ENCODE measurements around the gene TMEM238.

Gene TMEM238

DNA sequence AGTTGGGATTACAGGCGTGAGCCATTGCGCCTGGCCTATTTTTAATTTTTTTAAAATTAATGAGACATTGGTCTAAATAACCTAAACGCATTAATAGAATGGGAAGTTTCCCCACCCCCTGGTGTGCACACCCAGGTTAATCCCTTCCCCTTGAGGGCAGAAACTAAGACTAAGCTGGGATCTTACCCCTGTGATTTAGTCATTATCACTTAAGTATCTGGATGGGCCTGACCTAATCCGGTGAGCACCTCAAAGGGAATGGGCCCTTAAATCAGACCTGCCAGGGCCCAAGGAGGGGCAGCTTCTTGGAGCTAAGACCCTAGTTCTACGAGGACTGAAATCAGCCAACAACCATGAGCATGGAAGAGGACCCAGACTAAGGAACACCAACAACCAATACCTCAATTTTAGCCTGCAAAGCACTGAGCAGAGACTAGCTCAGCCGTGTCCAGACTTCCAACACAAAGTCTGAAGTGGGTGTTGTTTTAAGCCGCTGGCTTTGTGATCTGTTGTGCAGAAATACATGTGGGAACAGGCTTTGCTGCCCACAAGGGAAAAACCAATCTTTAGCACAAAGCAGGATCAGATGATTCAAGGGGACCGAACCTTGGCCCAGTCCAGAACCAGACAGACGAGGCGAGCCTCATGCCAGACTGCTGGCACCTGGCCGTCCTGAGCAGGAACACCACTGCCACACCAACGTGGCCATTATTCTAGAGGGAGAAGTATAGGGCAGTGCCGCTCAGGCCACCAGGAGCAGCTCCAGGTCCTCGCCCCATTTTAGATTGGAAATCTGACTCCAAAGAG, 16.4 kb upstream of the TMEM238 start:
- DNase-seq: no peak

DNA sequence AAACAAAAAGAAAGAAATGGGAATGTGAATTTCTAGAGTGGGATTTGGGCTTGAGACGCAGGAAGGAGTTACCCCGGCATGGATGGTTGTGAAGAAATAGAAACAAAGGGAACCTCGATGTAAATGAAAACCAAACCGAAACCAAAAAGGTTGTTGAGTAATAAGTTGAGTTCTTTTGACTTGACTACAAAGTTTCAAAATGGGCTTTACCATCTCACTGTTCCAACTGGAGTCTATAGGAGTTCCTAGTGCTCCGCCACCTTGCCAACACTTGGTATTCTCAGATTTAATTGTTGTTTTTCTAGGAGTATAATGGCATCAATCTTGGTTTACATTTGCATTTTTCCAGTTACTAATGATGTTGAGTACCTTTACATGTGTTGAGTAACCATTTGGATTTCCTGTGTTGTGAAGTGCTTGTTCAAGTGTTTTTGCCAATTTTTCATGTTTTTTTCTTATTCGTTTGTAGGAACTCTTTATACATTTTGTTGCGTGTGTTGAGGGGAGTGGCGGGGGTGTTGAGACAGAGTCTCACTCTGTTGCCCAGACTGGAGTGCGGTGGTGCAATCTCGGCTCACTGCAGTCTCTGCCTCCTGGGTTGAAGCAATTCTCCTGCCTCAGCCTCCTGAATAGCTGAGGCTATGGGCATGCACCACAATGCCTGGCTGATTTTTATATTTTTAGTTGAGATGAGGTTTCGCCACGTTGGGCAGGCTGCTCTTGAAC, 14.3 kb upstream of the TMEM238 start:
- DNase-seq: no peak

DNA sequence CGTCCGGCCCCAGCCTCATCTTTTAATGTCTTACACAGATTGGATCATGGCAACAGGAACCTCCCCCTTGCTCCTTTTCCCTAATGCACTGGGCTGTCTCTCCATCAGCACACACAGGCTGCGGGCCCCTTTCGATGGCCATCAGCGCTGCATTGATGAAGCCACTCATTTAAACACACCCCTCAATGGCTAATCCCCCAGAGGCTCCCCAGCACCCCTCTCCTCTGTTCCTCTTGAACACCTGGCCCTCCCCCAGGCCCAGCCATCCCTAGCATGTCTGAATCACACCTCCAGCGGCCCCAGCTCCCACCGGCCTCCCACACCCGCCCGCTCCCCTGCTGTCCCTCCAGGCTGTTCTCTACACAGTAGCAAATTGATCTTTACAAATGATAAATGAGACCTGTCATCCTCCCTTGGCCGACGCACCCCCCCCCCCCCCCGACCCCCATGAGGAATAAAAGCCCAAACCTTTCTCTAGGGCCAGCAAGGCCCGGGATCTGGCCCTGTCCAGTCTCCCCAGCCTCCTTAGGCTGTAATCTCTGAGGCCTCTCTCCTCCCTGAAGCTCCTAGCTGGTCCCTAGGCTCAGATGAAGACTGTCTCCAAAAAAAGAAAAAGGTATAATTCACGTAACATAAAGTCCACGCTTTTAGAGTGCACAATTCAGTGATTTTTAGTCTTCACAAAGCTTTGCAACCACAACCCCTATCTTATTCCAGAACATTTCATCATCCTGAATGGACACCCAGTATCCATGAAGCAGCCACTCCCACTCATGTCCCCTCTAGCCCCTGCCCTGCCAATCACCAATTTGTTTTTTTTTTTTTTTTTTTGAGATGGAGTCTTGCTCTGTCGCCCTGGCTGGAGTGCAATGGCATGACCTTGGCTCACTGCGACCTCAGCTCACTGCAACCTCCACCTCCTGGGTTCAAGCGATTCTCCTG, 9.0 kb upstream of the TMEM238 start:
- DNase-seq: no peak

DNA sequence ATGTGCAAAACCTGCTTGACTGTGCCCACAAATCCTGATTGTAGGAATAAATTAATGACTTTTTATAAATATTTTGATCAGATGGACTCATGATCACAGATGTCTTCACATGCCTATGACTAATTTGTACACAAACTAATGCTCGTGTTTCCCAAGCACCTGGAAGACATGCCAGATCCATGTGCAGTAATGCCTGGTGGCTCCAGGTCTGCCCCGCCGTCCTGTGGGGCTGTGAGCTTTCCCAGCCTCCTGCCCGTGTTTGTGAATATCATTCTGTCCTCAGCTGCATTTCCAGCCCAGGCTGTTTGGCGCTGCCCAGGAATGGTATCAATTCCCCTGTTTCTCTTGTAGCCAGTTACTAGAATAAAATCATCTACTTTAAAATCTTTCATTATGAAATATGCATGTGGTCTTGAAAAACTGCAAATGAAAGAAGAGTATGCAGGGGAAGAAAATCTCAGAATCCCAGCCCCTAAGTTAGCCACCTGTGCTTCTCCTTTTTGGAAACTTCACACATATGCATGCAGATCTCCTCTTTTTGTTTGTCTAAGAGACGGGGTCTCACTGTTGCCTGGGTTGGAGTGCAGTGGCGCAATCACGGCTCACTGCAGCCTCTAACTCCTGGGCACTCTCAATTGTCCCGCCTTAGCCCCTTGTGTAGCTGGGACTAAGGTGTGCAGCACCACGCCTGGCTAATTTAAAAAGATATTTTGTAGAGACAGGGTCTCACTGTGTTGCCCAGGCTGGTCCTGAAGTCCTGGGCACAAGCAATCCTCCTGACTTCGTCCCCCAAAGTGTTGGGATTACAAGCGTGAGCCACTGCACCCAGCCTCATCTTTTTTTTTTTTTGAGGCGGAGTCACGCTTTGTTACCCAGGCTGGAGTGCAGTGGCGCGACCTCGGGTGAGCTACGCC, 7.9 kb upstream of the TMEM238 start:
- no peak for DNase-seq

DNA sequence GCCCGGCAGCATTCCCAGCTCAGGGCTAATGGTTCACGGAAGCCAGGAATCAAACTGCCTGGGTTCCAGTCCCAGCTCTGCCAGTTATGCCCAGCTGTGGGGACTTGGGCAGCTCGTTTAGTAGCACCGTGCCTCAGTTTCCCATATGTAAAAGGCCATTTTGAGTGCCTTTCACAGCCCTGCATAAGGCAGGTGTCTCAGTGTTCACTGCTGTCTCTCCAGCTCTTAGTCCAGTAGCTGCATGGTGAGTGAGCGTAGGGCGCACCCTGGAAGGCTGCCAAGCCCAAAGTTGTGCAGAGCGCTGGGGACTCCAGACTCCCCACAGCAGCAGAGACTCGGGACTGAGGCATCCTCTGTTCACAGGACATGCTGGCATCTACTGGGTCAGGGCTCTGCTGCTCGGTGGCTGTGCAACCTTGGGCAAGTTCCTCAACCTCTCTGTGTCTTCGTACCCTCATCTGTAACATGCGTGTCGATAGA, 7.1 kb upstream of the TMEM238 start:
- no peak for DNase-seq

DNA sequence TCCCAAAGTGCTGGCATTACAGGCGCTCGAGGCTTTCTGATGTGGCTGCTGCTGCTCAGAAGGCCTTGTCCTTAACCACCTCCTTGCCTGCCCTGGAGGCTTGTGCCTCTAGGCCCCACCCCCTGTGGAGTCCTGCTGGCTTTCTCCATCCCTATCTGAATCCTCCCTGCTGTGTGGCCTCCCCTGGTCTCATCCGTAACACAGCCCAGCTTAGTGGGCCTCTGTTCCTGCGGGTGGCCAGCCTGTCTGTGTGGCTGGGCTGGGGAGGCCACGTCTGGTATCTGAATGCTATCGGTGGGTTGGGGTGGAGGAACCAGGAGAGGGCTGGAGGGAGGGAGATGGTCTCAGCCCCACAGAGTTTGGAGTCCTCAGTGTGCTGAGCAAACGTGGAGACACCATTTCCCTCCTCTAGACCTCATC, 6.4 kb upstream of the TMEM238 start:
- no peak for DNase-seq

DNA sequence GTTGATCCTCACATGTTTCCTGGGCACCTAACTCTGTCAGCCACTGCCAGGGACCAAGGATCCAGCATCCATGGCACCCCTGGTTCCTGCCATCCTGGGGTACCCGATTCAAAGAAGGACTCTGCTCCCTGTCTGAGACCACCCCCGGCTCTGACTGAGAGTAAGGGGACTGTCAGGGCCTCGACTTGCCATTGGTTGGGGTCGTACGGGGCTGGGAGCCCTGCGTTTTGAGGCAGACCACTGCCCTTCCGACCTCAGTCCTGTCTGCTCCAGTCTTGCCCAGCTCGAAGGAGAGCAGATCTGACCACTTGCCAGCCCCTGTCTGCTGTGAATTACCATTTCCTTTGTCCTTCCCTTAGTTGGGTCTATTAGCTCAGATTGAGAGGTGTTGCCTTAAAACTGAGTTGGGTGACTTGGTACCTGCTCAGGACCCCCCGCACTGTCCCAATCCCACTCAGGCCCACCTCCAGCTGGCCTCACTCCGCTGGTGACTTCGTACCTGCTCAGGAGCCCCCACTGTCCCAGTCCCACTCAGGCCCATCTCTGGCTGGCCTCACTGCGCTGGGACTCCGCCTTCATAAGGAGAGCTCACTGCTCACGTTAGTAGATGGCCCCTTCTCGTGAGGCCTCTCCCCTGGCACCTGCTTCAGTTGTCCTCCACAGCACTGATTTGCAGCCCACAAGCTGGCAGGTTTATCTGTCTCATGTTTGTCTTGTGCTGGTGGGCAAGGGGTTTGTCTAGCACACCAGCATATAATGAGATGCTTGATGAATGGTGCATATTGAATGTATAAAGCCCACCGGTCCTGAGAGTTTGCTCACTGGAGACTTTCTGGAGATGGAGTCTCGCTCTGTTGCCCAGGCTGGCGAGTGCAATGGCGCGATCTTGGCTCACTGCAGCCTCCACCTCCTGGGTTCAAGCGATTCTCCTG, 5.6 kb upstream of the TMEM238 start:
- no peak for DNase-seq

DNA sequence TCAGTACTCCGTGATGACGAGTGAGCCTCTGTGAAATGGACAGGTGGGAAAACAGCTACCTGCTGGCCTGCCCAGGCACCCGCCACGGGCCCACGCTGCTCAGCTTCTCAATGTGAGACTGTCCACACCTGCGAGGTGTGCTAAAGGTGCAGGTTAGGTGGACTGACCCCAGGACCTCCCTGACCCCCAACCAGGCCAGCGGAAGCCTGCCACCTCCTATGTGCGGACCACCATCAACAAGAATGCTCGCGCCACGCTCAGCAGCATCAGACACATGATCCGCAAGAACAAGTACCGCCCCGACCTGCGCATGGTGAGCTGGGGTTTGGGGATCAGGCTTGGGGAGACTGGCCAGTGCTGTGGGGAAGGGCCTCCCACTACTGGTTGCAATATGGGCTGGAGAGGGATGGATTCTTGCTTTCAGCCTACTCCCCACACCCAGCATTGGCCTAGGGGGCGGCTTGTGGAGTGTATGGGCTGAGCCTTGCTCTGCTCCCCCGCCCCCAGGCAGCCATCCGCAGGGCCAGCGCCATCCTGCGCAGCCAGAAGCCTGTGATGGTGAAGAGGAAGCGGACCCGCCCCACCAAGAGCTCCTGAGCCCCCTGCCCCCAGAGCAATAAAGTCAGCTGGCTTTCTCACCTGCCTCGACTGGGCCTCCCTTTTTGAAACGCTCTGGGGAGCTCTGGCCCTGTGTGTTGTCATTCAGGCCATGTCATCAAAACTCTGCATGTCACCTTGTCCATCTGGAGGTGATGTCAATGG, 3.8 kb upstream of the TMEM238 start:
- no peak for DNase-seq

DNA sequence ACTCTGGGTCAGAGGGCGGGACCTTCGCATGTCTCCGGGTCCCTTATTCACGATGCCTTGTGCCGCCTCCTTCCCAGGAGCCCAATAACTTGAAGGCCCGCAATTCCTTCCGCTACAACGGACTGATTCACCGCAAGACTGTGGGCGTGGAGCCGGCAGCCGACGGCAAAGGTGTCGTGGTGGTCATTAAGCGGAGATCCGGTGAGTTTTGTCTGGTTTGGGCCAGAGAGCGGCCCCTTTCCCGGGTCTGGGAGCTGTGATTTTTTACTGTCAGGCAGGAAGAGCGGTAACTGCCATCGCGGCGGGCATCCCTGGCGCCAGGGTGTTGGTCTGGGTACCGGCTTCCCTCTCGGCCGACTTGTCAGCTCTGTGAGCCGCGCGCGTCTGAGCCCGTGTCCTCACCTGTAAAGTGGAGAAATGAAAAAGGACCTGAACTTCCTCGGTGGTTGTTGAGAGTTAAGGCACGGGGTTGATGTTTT, 2.4 kb upstream of the TMEM238 start:
- DNase-seq: no peak

DNA sequence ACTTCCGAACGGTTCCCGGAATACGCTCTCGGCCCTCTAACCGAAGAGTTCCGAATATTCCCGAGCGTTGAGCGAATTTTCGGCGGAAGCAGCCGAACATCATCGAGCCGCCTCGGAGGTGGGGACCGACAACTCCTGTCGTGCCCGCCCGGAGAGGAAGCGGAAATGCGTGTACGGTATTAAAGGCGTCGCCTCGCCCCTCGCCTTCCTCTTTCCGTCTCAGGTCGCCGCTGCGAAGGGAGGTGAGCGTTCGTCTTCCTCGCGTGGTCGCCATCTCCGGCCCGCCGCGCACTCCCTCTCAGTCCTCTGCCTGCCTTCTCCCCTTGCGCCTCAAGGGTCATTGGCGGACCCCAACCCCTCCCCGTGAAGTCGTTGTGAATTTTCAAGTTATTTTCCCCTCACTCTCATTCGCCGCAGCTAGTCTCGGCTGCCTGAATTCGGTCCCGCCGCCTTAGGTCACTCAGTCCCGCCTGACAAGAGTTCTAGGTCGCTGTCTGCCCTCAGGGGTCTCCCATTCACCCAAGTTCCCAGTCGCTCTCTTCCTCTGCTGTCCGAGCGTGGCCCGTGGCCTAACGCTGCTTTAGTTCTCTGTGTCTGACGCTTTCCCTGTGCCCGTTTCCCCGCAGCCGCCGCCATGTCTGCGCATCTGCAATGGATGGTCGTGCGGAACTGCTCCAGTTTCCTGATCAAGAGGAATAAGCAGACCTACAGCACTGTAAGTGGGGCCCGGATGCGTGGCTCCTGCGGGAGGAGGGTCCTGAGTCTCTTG, 1.8 kb upstream of the TMEM238 start, which contains the start of gene RPL28:
Gene RPL28 (plus strand): TSS at position 209 of the 769 bp plus-strand sequence. CDS start 426 bp downstream, at position 635.
- DNase-seq: peak; percentile 96

DNA sequence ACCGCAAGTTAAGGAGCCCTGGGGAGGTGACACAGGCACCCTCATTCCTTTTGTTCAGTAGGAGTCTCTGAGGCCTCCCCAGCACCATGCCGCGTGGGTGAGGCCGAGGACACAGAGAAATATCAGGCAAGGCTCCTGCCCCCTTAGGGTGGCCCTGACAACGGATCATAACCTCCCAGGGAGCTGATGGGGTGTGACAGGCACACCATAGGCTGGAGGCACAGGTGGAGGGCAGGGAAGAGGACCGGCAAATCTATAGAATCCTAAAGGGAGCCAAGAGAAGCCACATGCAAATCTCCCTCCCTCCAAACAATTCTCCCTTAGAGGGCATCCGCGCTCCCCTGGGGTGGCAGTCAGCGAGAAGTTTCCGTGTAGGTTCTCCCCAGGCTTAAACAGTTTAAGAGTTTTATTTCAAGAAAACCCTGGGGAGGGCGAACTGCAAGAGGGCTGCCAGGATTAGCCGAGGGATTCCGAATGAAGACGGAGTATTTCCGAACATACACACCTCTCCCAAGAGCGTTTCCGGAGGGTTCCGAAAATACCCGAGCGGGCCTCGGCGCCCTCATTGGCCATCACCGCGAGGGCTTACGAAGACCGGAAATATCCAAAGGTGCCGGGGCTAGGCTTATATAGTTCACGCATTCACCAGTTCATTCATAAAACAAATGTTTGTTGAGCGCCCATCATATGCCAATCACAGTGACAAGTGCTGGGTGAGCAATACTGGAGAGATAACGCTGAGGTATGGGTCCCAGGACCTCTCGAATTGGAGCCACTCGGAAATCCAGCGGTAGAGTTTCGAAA, 1.0 kb upstream of the TMEM238 start:
- peak; percentile 94 for DNase-seq

DNA sequence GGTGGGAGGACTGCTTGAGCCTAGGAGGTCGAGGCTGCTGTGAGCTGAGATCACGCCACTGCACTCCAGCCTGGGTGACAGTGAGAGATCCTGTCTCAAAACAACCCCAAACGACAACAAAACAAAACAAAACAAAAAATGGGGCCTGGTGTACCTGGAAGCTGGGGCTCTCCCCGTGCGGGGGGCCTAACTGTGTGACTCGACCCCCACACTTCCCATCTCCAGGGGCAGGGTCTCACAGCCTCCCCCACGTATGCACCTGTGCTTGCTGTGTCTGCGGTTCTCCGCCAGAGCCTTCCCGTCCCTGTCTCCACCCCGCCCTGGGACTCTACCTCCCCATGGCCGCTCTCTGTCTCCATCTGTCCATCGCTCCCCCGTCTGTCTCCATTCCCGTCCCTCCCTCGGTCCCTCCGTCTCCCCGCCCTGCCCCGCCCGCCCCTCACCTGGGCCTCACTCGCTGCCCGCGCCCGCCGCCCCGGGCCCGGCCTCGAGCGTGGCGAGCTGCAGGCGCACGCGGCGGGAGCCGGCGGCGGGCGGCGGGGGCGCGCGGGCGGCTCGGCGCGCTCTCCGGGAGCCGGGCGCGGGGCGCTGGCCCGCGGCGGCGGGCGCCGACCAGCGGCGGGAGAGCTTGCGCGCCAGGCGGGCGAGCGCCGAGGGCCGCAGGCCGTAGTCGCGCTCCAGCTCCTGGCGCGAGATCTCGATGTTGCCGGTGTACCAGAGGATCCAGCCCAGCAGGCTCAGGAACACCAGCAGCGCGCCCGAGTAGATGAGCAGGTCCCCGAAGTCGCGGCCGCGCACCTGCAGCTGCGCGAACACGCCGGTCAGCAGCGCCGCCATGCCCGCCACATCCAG, 587 bp downstream of the TMEM238 start:
- DNase-seq: peak; percentile 28

DNA sequence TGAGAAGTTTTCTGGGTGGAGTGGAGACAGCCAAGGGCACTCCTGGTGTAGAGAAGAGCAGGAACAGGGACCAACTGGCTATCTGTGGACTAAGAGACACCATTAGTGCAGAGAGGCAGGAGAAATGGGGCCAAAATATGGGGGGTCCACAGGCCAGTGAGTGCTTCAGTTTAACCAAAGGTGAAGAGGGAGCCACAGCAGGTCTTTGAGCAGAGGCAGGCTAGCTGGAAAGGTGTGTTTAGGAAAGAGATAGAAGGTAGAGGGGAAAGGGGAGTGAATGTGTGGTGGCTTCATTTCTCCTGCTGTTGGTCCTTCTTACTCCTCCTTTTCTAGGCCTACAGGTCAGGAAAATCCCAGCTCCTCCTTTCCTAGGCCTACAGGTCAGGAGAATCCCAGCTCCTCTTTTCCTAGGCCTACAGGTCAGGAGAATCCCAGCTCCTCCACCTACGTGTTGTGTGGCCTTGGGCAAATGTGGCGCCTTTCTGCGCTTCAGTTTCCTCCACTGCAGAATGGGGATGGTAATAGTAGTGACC, 1.5 kb downstream of the TMEM238 start:
- no peak for DNase-seq

DNA sequence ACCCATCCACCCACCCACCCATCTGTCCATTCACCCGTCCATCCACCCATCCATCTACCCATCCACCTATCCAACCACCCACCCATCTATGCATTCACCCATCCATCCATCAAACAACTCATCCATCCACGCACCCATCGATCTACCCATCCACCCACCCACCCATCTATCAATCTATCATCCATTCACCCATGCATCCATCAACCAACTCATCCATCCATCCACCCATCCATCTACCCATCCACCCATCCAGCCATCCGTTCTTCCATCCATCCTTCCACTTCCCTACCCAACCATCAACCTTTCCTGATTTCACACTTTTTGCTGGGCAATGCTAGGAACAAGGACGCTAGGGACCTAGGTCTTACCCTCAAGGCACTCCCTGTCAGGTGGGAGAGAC, 2.1 kb downstream of the TMEM238 start:
- DNase-seq: no peak

DNA sequence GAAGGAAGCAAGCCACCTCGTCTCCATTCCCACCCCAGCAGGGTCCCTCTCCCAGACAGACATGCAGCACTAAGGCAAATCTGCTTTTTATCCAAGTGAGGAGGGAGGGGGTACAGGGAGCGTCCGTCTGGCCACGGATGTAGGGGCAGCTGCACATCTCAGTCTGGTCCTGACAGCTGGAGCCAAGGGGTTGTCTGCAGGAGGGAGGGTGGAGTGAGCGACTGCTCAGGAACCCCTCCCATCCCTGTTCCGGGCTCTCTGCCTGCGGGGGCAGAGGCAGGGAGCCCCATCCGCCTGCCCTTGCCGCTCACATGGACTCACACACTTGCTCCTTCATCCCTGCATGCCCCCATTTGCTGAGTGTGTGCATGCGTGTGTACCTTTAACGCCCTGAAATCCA, 4.9 kb downstream of the TMEM238 start:
- DNase-seq: no peak

DNA sequence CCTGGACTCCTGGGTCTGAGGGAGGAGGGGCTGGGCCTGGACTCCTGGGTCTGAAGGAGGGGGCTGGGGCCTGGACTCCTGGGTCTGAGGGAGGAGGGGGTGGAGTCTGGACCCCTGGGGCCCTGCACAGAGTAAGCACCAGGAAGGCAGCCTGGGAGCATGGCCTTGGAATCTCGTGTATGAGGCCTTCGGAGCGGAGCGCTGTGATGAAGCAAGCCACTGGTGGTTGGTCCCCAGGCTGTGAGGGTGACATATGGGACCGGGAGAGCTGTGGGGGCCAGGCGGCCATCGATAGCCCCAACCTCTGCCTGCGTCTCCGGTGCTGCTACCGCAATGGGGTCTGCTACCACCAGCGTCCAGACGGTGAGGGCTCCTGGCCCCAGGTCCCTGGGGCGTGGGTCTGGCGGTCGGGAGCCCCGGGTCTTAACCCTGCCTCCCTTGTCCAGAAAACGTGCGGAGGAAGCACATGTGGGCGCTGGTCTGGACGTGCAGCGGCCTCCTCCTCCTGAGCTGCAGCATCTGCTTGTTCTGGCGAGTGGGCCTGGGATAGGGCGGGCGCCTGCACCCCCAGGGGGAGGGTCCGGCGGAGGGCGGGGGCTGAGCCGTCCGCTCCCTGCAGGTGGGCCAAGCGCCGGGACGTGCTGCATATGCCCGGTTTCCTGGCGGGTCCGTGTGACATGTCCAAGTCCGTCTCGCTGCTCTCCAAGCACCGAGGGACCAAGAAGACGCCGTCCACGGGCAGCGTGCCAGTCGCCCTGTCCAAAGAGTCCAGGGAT, 6.5 kb downstream of the TMEM238 start:
- DNase-seq: no peak

Data from DMS153 (cell line).